H9 (cell line): Measurements from ENCODE around the gene PREP. TPM values are rescaled to one million over a fixed set of nuclear protein-coding genes. Genes with fewer than 3 reads are reported as not detected.

Source experiments
- DNase-seq: peaks from one replicate; pipeline ENCODE4 v3.0.0-alpha.2; 2017
- H2AFZ ChIP-seq: one replicate; pipeline ENCODE4 v1.6.1; 2013; ENCODE audit warnings: mild to moderate bottlenecking, low read length, control low read depth, moderate library complexity
- H2AK5ac ChIP-seq: 2 replicates; pipeline ENCODE4 v1.6.1; 2013; ENCODE audit warnings: low read length, control low read depth, mixed read lengths; ENCODE audit not compliant: insufficient read length
- H2BK120ac ChIP-seq: one replicate; pipeline ENCODE4 v1.6.1; 2013; ENCODE audit warnings: low read depth, mild to moderate bottlenecking, low read length, control low read depth, inconsistent platforms; ENCODE audit not compliant: poor library complexity, severe bottlenecking
- H2BK12ac ChIP-seq: 2 replicates; pipeline ENCODE4 v1.6.1; 2013; ENCODE audit warnings: low read length, control low read depth, mixed read lengths, low read depth; ENCODE audit not compliant: insufficient read length
- H2BK15ac ChIP-seq: 2 replicates; pipeline ENCODE4 v1.6.1; 2013; ENCODE audit warnings: low read depth, low read length, control low read depth
- H2BK20ac ChIP-seq: one replicate; pipeline ENCODE4 v1.6.1; 2013; ENCODE audit warnings: low read depth, mild to moderate bottlenecking, low read length, control low read depth, inconsistent platforms; ENCODE audit not compliant: poor library complexity, severe bottlenecking
- H2BK5ac ChIP-seq: 2 replicates; pipeline ENCODE4 v1.6.1; 2013; ENCODE audit warnings: low read length, control low read depth, mixed read lengths; ENCODE audit not compliant: insufficient read length
- H3K14ac ChIP-seq: 2 replicates; pipeline ENCODE4 v1.6.1; 2013; ENCODE audit warnings: low read length, control low read depth; ENCODE audit not compliant: insufficient read depth
- H3K18ac ChIP-seq: 2 replicates; pipeline ENCODE4 v1.6.1; 2013; ENCODE audit warnings: low read depth, mild to moderate bottlenecking, mixed read lengths, low read length, control low read depth; ENCODE audit not compliant: insufficient read length
- H3K23ac ChIP-seq: 2 replicates; pipeline ENCODE4 v1.6.1; 2013; ENCODE audit warnings: low read length, control low read depth, mixed read lengths, low read depth; ENCODE audit not compliant: insufficient read length
- H3K23me2 ChIP-seq: 2 replicates; pipeline ENCODE4 v1.6.1; 2013; ENCODE audit warnings: low read depth, mild to moderate bottlenecking, mixed read lengths, low read length, control low read depth; ENCODE audit not compliant: insufficient read length, poor library complexity, severe bottlenecking
- H3K27ac ChIP-seq: 2 replicates; pipeline ENCODE4 v1.5.1; 2013; ENCODE audit warnings: low read length, control low read depth, mixed read lengths, low read depth; ENCODE audit not compliant: insufficient read length
- H3K27me3 ChIP-seq: 2 replicates; pipeline ENCODE4 v1.6.1; 2013; ENCODE audit warnings: low read length, control low read depth, inconsistent platforms; ENCODE audit not compliant: insufficient read depth
- H3K4ac ChIP-seq: 2 replicates; pipeline ENCODE4 v1.6.1; 2013; ENCODE audit warnings: low read depth, mild to moderate bottlenecking, control low read depth, inconsistent platforms, low read length, moderate library complexity
- H3K4me1 ChIP-seq: 2 replicates; pipeline ENCODE4 v1.6.1; 2013; ENCODE audit warnings: low read length, control low read depth, inconsistent platforms; ENCODE audit not compliant: insufficient read depth
- H3K4me2 ChIP-seq: 2 replicates; pipeline ENCODE4 v1.6.1; 2013; ENCODE audit warnings: low read length, control low read depth, mixed read lengths; ENCODE audit not compliant: insufficient read length, insufficient read depth
- H3K56ac ChIP-seq: 2 replicates; pipeline ENCODE4 v1.6.1; 2013; ENCODE audit warnings: low read depth, mild to moderate bottlenecking, mixed read lengths, low read length, control low read depth; ENCODE audit not compliant: insufficient read length
- H3K79me1 ChIP-seq: 2 replicates; pipeline ENCODE4 v1.6.1; 2013; ENCODE audit warnings: low read depth, mild to moderate bottlenecking, moderate library complexity, low read length, control low read depth, inconsistent platforms; ENCODE audit not compliant: insufficient read depth, poor library complexity, severe bottlenecking
- H3K79me2 ChIP-seq: 2 replicates; pipeline ENCODE4 v1.6.1; 2013; ENCODE audit warnings: low read length, control low read depth, inconsistent platforms; ENCODE audit not compliant: insufficient read depth
- H3K9ac ChIP-seq: 2 replicates; pipeline ENCODE4 v1.6.1; 2013; ENCODE audit warnings: low read length, control low read depth, mixed read lengths; ENCODE audit not compliant: insufficient read length; ENCODE audit errors: extremely low read depth
- H3K9me3 ChIP-seq: one replicate; pipeline ENCODE4 v1.6.1; 2013; ENCODE audit warnings: low read depth, low read length, inconsistent platforms; ENCODE audit not compliant: control insufficient read depth
- H3T11ph ChIP-seq: one replicate; pipeline ENCODE4 v1.6.1; 2013; ENCODE audit warnings: mild to moderate bottlenecking, low read length, control low read depth, inconsistent platforms
- H4K20me1 ChIP-seq: one replicate; pipeline ENCODE4 v1.6.1; 2013; ENCODE audit not compliant: control insufficient read depth, insufficient read length, insufficient read depth
- H4K5ac ChIP-seq: 2 replicates; pipeline ENCODE4 v1.6.1; 2013; ENCODE audit warnings: low read depth, mild to moderate bottlenecking, mixed read lengths, low read length, control low read depth; ENCODE audit not compliant: insufficient read length
- H4K8ac ChIP-seq: replicated peaks from 2 replicates; pipeline ENCODE4 v1.6.1; 2013; ENCODE audit warnings: low read length, control low read depth, mixed read lengths, low read depth; ENCODE audit not compliant: insufficient read length
- H4K91ac ChIP-seq: 2 replicates; pipeline ENCODE4 v1.6.1; 2013; ENCODE audit warnings: low read depth, mild to moderate bottlenecking, moderate library complexity, mixed read lengths, low read length, control low read depth; ENCODE audit not compliant: insufficient read length
- H3K27ac Mint-ChIP-seq, 3 experiments: 2 replicates in 2 of 3; 3 replicates in 1 of 3; pipeline ENCODE4 v1.8.0; 2020 to 2021; ENCODE audit warnings: mixed read lengths in 3 of 3, mild to moderate bottlenecking in 1 of 3, moderate library complexity in 1 of 3
- H3K27me3 Mint-ChIP-seq: 2 replicates; pipeline ENCODE4 v1.8.0; 2021; ENCODE audit warnings: low read depth, mild to moderate bottlenecking, moderate library complexity, mixed read lengths
- H3K36me3 Mint-ChIP-seq, 3 experiments: 2 replicates in 2 of 3; 3 replicates in 1 of 3; pipeline ENCODE4 v1.8.0; 2020 to 2021; ENCODE audit warnings: low read depth in 3 of 3, mixed read lengths in 3 of 3; ENCODE audit not compliant: insufficient read depth in 1 of 3
- H3K4me1 Mint-ChIP-seq, 2 experiments: 2 replicates each; pipeline ENCODE4 v1.8.0; 2020; ENCODE audit warnings: mixed read lengths in 2 of 2
- H3K4me3 Mint-ChIP-seq, 2 experiments: 2 replicates in 1 of 2; 3 replicates in 1 of 2; pipeline ENCODE4 v1.8.0; 2020 to 2021; ENCODE audit warnings: mild to moderate bottlenecking in 2 of 2, mixed read lengths in 2 of 2, moderate library complexity in 1 of 2
- H3K9me3 Mint-ChIP-seq, 2 experiments: 2 replicates in 1 of 2; 3 replicates in 1 of 2; pipeline ENCODE4 v1.8.0; 2020; ENCODE audit warnings: mild to moderate bottlenecking in 2 of 2, mixed read lengths in 2 of 2, moderate library complexity in 1 of 2
- CTCF ChIP-seq: fragments of 200-600 bp; sonication (generic); conservative IDR thresholded peaks from 3 replicates; pipeline ENCODE4 v1.8.0; 2021; ENCODE audit warnings: antibody characterized with exemption, mild to moderate bottlenecking
- WGBS: extraction: QIAGEN DNeasy Blood & Tissue Kit; methylation state at CpG from one replicate; pipeline ENCODE4 v1.1.7; 2013; ENCODE audit warnings: missing lambda C conversion rate, low lambda C conversion rate, mixed read lengths; ENCODE audit not compliant: insufficient read length; ENCODE audit errors: extremely low coverage; 5-methylcytosine and 5-hydroxymethylcytosine counted together
- total RNA-seq: library from RNA; stranded (reverse); gene quantifications from 2 replicates; pipeline ENCODE4 v1.2.1, GENCODE V29; 2021

The PREP gene
- total RNA-seq, 1 experiment from 2014 or later: 54.0 TPM

GRCh38 chr6:105310947-105311346, 91.9 kb downstream of the PREP start:
- no peak overlapping the region for H3T11ph ChIP-seq
- TF ChIP-seq CTCF: no peak
- WGBS: no CpG with 5 or more reads among the region's 3 CpGs

More at GRCh38 chr6:105310947-105311346, 91.9 kb downstream of the PREP start:
- no peaks in the 10 kb centered on the region for H4K20me1 ChIP-seq
- H2BK120ac ChIP-seq: no peak overlapping the region
- H3K4me2 ChIP-seq: no peak overlapping the region
- no peak overlapping the region for H3K4ac ChIP-seq
- H3K14ac ChIP-seq: no peak overlapping the region
- no peak overlapping the region for H3K27ac Mint-ChIP-seq
- 0 out of 2 replicates have a peak, but pooled peaks cover 2% of the 10 kb centered on the region for H3K79me2 ChIP-seq
- H3K9ac ChIP-seq: no peak overlapping the region
- no peak overlapping the region for H3K27ac ChIP-seq
- no peaks in the 10 kb centered on the region for H3K27me3 ChIP-seq
- peaks cover 1 to 8% (median 5%) of the 10 kb centered on the region in 3 experiments; a peak in 5 of 7 replicates for H3K36me3 Mint-ChIP-seq
- no peak overlapping the region for H2BK12ac ChIP-seq
- no peaks in the 10 kb centered on the region for H3K23me2 ChIP-seq
- no peak overlapping the region for H4K5ac ChIP-seq
- H3K23ac ChIP-seq: no peak overlapping the region
- no peaks in the 10 kb centered on the region for H3K9me3 ChIP-seq
- H4K91ac ChIP-seq: no peak overlapping the region
- H2BK5ac ChIP-seq: no peak overlapping the region
- H3K27me3 Mint-ChIP-seq: no peaks in the 10 kb centered on the region
- no peak overlapping the region for H2AK5ac ChIP-seq
- H3K18ac ChIP-seq: no peak overlapping the region
- no peaks in the 10 kb centered on the region for H3K4me1 Mint-ChIP-seq
- no peak overlapping the region for H2AFZ ChIP-seq
- no peak for DNase-seq
- H2BK20ac ChIP-seq: no peak overlapping the region
- H3K4me1 ChIP-seq: no peaks in the 10 kb centered on the region
- no peaks in the 10 kb centered on the region for H3K79me1 ChIP-seq
- H4K8ac ChIP-seq: no peak overlapping the region
- H3K9me3 Mint-ChIP-seq: no peaks in the 10 kb centered on the region
- no peak overlapping the region for H3K56ac ChIP-seq
- H3K4me3 Mint-ChIP-seq: no peak overlapping the region
- H2BK15ac ChIP-seq: no peak overlapping the region
